ENCODE measurements around the gene SLC4A1.

DNA sequence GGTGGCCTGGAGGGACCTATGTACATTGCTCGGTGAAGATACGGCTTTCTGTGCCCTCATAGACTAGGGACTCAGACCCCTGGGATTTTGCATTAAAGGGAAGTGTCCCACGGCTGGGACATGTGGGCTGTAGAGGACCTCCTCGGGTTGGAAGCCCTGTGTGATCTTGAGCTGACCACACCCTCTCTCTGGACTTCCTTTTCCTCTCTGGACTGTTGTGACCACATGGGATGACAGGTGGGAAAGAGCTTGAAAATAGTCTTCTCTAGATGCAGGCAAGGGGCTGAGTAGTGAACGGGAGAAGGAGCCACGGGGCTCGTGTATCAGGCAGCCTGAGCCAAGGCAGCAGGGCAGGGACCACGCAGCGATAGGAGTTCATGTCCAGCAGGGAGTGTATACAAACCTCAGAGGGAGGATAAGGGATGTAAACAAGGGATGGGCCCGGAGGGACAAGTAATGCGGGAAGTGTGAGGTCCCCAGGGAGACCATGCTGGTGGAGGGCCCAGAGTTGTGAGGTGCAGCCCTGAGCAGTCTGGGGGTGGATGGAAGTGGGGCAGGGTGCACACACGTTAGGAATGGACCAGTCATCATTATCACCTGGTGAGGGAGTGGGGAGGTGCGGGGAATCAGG is 4.5 kb upstream of the SLC4A1 start:
- TF ChIP-seq POLR2A (IDR thresholded peaks at IDR 0.05), result no peak
- TF ChIP-seq, protein P1, sequence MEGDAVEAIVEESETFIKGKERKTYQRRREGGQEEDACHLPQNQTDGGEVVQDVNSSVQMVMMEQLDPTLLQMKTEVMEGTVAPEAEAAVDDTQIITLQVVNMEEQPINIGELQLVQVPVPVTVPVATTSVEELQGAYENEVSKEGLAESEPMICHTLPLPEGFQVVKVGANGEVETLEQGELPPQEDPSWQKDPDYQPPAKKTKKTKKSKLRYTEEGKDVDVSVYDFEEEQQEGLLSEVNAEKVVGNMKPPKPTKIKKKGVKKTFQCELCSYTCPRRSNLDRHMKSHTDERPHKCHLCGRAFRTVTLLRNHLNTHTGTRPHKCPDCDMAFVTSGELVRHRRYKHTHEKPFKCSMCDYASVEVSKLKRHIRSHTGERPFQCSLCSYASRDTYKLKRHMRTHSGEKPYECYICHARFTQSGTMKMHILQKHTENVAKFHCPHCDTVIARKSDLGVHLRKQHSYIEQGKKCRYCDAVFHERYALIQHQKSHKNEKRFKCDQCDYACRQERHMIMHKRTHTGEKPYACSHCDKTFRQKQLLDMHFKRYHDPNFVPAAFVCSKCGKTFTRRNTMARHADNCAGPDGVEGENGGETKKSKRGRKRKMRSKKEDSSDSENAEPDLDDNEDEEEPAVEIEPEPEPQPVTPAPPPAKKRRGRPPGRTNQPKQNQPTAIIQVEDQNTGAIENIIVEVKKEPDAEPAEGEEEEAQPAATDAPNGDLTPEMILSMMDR (IDR thresholded peaks at IDR 0.05), result no peak

Data from thyroid gland (tissue), 4 donors.